Hematopoietic multipotent progenitor cell treated with erythropoietin and hydrocortisone succinate and interleukin-3 and kit ligand, for 4 days (in vitro differentiated cells): Measurements from ENCODE around the gene STAB1.
"Not testable (repeated sequence)": the region's sequence is repeated elsewhere in the genome, so short reads cannot be mapped to it uniquely, and the experiment has no call there.

Experiments
- DNase-seq: peaks from one replicate; pipeline ENCODE4 v3.0.0-alpha.2; 2015

The STAB1 gene

GRCh38 chr3:52524258-52524751 lies 29.2 kb downstream of the STAB1 start:
- no peak for DNase-seq

DNA sequence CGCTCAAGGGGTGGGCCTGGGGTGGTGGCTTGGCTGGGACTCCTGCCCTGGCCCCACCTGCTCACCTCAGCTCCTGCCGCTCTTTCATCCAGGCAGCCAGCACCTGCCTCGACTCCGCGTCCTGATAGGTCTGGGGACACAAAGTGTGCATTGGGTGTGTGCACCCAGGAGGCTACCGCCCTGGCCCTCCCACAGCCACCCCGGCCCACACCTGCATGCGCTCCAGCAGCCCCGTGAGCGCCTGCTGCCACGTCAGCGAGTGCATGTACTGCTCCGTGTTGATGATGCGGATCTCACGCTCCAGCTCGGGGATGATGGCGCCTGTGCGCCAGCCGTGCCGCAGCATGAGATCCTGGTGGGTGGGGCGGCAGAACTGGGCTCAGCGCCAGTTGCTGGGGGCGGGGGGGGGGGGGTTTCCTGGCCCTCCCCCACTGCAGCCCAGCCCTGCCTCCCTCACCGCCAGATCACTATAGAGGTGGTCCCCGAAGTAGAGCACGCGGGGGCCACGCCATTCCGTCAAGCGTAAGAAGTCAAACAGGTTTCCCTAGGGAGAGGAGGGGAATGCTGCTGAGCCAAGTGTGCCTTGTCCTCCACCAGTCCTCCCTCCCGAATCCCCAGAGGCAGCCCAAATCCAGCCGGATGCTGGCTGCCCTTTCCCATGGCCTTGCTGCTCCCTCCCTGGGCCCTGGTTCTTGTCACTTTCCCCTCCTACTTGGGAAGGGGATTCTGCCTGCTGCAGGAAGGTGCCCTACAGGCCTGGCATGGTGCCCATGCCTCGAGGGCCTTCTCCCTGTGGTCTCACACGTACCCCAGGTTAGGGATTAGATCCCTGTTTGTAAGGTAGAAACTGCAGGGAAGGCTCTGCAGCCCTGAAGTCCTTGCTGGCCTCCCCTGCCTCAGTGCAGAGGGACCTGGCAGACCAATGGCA lies 29.9 kb downstream of the STAB1 start:
- no peak for DNase-seq

- DNase-seq: no peak
Observed at GRCh38 chr3:52525680-52526561, 30.8 kb downstream of the STAB1 start.

DNA sequence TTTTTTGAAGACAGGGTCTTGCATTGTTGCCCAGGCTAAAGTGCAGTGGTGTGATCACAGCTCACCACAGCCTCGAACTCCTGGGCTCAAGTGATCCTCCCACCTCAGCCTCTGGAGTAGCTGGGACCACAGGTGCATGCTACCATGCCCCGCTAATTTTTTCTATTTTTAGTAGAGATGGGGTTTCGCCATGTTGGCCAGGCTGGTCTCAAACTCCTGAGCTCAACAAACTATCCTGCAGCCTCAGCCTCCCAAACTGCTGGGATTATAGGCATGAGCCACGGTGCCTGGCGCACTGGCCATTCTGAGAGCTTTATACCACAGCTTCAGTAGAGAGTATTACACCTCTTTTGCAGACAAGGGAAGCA lies 31.5 kb downstream of the STAB1 start:
- not testable (repeated sequence) for DNase-seq

DNA sequence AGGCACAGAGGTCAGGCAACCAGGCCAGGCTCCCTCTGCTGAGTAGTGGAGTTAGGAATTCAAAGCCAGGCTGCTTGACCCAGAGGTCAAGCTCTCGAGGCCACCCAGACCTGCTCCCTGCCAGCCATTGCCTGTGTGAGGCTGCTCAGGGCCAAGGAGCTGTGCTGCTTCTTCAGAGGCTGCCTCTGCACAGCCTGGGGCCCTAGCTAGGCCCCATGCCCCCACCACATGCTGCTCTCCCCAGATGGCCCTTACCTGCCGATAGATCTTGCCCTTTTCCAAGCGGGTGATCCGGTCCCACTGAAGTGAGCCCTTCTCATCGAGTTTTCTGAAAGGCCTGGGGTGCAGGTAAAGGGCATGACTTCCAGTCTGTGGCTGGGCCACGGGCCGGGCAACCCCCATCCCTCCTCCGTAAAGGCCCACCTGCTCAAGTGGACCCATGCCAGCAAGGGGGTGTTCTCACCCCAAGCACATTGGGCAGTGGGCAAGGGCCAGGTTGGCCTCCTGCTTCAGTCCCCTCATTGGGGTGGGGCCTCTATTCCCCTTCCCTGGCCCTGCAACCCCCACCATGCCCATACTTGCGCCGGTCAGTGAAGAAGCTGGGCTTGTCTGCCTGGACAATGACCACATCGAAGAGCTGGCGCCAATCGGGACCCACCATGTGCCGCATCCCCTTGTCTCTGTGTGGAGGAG lies 32.0 kb downstream of the STAB1 start:
- DNase-seq: no peak

DNA sequence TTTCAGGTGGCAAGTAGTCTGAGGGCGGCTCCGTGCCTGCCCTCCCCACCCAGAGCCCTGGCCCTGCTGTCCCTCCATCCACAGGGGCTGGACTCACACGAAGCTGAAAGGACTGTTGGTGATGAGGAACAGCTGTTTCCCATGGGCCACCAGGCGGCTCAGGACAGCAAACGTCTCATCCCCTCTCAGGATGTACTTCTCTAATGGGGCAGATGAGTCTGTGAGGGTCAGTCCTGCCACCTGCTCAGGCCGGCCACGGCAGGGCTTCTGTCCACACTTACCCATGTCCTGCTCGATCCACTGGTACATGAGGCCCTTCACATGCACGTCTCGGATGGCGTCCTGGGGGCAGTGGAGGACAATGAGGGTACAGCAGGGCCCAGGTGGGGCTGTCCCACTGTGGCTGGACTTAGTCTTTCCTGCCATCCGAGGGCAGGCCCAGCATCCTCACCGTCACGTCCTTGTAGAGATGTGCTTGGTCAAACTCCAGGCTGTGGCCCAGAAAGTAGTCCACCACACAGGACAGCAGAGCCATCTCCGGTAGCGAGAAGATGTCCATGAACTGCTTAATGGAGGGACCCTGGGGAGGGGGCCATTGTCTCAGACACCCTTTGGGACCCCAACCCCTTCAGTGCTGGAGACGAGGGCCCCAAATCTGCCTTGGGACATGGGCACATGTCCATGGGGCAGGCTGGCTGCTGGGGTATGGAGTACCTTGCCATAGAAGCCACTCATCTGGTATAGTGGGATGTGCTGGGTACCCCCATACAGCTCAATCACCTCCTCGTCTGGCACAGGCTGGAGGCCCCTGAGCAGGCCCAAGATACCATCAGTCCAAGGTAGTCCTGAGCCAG lies 32.8 kb downstream of the STAB1 start:
- DNase-seq: no peak

DNA sequence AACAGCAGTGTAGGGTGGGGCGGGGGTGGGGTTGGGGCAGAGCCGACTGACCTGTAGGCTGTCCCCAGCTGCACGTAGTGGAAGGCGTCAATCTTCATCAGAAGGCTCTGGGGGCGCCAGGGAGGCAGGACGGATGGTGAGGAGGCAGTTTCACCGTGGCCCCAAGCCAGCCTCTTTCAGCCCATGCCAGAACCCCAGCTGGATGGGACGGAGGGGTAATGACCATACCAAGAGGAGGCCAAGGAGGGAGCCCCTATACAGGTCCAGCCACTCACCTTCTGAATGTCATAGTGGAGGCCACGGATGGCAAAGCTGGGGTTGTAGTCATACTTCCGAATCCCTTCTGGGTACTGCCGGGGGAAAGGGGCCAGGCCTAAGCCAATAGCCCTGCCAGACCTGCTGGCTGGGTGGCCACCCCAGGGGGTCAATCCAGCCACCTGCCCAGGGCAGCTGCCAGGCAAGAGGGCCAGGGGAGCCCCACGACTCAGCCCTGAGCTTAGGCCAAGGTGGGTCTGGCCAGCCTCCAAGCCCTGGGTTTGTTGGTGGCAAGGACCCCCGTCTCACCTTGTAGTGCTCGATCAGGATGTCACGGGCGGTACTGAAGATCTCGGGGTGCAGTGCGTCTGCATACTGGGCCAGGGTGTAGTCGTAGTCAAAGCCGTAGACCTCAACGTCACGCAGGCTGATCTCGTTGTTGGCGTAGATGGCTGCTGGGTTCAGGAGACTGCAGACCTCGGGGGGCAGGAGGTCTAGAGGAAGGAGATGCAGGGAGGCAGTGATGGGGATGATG lies 33.6 kb downstream of the STAB1 start:
- no peak for DNase-seq

DNA sequence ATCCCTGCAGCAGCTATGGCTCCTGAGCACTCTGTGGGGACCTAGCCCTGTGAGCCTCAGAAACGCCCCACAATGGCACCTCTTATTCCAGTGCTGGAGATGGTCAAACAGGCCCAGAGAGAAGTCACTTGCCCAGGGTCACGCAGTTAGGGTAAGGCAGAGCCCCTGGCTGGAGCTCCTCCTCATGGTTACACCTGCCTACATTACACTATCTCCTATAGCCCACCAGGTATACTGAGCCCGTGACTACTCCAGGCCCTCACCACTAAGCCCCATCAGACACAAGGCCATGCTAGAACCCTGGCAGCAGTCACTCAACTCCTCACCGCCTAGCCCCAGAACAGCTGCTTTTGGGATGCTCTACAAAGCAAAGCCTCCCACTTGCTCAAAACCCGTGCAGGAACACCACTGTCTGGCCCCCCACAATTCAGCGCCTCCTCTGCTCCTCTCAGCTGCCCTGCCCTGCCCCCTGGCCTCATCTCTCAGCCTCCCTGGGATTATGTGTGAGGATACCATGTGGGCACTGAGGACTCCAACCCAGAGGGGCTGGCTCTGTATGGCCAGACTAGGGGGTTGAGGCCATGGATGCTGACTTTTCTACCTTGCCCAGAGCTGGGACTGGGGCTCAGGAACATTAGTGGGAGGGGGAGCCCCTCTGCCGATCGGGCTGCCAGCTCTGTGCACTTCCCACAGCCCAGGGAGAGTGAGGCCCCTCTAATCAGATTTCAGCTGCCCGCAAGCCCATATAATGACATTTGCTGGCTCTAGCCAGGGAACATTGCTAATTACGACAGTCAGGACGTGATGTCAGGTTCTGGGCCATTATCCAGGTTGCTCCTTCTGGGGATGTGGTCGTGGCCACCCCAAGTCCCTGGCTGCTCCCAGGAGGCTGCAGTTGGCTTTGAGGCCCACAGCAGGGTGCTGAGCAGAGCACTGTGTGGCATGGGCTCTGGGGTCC lies 34.5 kb downstream of the STAB1 start:
- no peak for DNase-seq

GRCh38 chr3:52530918-52531826 lies 36.0 kb downstream of the STAB1 start:
- no peak for DNase-seq

- no peak for DNase-seq
Observed at GRCh38 chr3:52531860-52532516, 36.9 kb downstream of the STAB1 start.

DNA sequence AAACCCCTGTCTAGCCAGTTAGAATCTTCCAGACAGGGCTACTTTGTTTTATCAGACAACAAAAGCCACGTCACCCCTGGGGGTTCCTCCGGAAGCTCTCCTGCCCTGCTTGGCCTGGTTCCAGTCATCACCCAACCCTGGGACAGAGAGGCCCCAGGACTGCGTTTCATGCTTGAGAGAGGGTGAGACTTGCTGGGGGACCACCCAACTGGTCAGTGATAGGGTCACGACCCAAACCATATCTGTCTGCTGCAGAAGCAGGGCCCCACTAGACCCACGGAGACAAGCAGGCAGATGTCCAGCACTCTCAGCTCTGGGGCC lies 37.3 kb downstream of the STAB1 start:
- DNase-seq: peak; percentile 92

DNA sequence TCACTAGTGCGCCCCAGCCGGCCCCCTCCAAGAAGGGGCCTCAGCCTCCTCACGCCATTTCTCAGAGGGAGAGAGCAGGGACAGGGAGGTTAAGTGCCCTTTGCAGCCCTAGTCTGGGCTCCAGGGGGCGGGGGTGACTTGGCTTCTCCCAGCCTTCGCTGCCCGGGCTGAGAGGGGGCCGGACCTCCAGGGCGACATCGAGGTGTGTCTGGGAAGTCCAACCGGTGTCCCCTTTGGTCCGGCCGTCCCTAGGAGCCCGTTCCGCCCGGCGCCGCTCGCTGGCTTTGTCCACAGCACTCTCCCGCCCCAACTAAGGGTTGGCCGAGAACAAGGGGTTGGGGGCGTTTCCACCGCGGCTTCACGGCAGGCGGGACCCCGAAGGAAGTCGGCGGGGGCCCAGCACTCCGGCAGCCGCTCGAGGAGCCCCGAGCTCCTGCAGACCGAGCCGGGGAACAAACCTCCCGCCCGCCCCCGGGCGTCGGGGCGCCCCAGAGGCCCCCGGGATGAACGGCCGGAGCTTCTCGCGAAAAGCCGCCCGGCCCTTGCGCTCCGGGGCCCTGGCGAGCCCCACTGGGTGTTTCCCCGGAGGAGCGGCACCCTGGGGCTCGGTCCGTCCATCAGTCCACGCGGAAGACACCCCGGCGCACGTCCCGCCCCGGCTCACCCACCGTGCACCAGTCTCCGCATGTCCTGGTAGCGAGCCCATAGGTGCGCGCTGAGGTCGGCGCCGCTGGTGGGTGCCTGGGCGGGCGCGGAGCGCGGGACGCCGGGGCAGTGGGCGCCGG lies 37.9 kb downstream of the STAB1 start:
- peak; percentile 62 for DNase-seq

GRCh38 chr3:52533623-52534280 lies 38.6 kb downstream of the STAB1 start, which contains the start of gene NT5DC2:
Gene NT5DC2, minus strand, starts transcription at chr3:52533857. Its CDS starts 120 bp downstream, at chr3:52533737.
- DNase-seq: peak; percentile 92

GRCh38 chr3:52534281-52535183 lies 39.4 kb downstream of the STAB1 start:
- no peak for DNase-seq

- no peak for DNase-seq
Observed at GRCh38 chr3:52535411-52536111, 40.4 kb downstream of the STAB1 start.
